ENCODE data around the gene IL10RA.

The IL10RA gene

DNA sequence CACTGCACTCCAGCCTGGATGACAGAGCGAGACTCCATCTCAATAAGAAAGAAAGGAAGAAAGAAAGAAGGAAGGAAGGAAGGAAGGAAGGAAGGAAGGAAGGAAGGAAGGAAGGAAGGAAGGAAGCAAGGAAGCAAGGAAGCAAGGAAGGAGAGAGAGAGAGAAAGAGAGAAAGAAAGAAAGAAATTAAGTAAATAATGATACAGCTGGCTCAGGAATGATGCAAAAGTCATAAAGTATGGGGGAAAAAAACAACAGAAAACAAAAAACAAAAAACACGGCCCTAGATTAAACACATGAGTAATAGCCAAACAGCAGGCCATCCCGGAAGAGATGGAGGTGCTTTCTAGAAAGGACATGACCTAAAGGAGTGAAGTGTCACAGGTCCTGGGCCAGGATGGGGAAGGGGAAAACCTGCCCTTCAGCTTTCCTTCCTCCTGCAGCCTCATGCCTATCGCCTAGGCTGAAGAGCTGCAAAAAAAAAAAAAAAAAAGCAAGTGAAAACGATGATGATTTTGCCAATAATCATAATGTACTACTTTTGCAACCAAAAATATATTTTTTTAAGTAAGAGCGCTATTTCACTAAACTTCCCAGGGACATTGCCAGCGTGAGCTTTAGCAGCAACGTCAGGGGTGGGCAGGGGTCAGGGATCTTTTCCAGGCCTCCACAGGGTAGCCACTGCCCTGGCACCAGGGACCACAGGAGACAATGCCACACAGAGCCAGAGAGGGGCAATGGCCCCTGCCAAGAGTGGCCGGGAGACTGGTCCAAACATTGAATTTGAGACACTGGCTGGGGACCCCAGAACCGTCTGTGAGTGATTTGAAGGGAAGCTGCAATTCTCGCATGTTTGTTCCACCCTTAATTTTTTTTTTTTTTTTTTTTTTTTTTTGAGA is 62.5 kb downstream of the IL10RA start:
- DNase-seq: no peak

- no peak for DNase-seq
These were observed 63.6 kb downstream of the IL10RA start for GRCh38 chr11:118049771-118050170.

DNA sequence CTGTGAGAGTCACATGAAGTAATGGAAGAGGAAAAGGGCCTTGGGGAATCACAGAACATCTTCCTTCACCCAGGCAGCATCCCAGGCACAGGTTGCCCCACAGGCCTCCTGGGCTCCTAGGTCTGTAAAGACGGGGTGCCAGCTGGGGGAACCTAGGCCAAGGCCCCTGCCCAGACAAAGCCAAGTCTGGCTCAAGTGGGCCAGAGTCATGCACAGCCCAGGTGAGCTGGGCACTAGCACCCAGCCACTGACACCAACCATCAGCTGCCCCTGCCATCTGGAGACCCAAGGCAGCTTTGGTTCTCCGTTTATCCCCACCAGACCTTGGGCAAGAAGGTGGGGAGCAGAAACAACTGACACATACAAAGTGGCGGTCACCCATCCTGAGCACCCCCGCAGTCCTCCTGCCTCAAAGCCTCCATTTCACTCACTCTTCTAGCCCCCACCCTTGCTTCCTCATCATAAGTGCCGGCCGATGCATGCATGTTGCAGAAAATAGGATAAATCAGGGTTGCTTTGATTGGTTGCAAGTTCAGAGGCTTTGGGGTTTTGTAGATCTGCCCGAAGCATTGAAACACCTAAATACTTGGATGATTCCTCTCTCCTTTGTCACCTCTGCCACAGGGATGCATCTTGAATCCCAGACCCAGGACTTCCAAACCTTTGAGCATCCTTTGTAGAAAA is 64.2 kb downstream of the IL10RA start:
- no peak for DNase-seq

Measured in stimulated activated CD4-positive, alpha-beta T cell treated with anti-CD3 and anti-CD28 coated beads, Interleukin-15, amount 100 ng/mL, for 24 hours (primary cell).